Measurements from ENCODE around the gene PAPOLB. TPM values are rescaled to one million over a fixed set of nuclear protein-coding genes. Genes with fewer than 3 reads are reported as not detected.

Gene PAPOLB
- total and polyA plus RNA-seq, 5 experiments from 2014 or later: not detected

GRCh38 chr7:4837041-4837802 is 24.6 kb downstream of the PAPOLB start:
- no peak overlapping the region for H3K27ac Mint-ChIP-seq
- no peaks in the 10 kb centered on the region for H3K9me3 Mint-ChIP-seq
- H3K27me3 Mint-ChIP-seq: no peaks in the 10 kb centered on the region
- POLR2A ChIA-PET: no interaction called here
- no peaks in the 10 kb centered on the region for H3K36me3 Mint-ChIP-seq
- DNase-seq: no peak
- no peak overlapping the region for H3K4me3 Mint-ChIP-seq
- no peak for ATAC-seq
- H3K4me1 Mint-ChIP-seq: no peaks in the 10 kb centered on the region

GRCh38 chr7:4836206-4836661 is 25.6 kb downstream of the PAPOLB start:
- H3K27ac Mint-ChIP-seq: no peak overlapping the region
- H3K36me3 Mint-ChIP-seq: no peaks in the 10 kb centered on the region
- no peaks in the 10 kb centered on the region for H3K9me3 Mint-ChIP-seq
- POLR2A ChIA-PET: no interaction called here
- ATAC-seq (no peak), DNase-seq (no peak)
- H3K4me3 Mint-ChIP-seq: no peak overlapping the region
- H3K4me1 Mint-ChIP-seq: no peaks in the 10 kb centered on the region
- H3K27me3 Mint-ChIP-seq: no peaks in the 10 kb centered on the region

- no peaks in the 10 kb centered on the region for H3K9me3 Mint-ChIP-seq
- H3K27me3 Mint-ChIP-seq: no peaks in the 10 kb centered on the region
- H3K36me3 Mint-ChIP-seq: no peaks in the 10 kb centered on the region
- H3K4me3 Mint-ChIP-seq: no peak overlapping the region
- ATAC-seq (no peak), DNase-seq (no peak)
- POLR2A ChIA-PET: no interaction called here
- H3K4me1 Mint-ChIP-seq: no peaks in the 10 kb centered on the region
- H3K27ac Mint-ChIP-seq: no peak overlapping the region
Observed at GRCh38 chr7:4835398-4836205, 26.2 kb downstream of the PAPOLB start.

- POLR2A ChIA-PET: no interaction called here
- H3K27me3 Mint-ChIP-seq: no peaks in the 10 kb centered on the region
Observed at GRCh38 chr7:4834601-4835397, 27.0 kb downstream of the PAPOLB start.

GRCh38 chr7:4833691-4834600 is 27.9 kb downstream of the PAPOLB start:
- H3K27ac Mint-ChIP-seq: no peak overlapping the region
- peaks cover 4 to 7% (median 4%) of the 10 kb centered on the region in 4 donors for H3K4me1 Mint-ChIP-seq
- POLR2A ChIA-PET: no interaction called here
- no peaks in the 10 kb centered on the region for H3K36me3 Mint-ChIP-seq
- H3K9me3 Mint-ChIP-seq: no peaks in the 10 kb centered on the region
- ATAC-seq (no peak), DNase-seq (no peak)
- no peak overlapping the region for H3K4me3 Mint-ChIP-seq
- H3K27me3 Mint-ChIP-seq: no peaks in the 10 kb centered on the region

More at GRCh38 chr7:4834601-4835397, 27.0 kb downstream of the PAPOLB start:
- ATAC-seq (no peak), DNase-seq (no peak)
- no peaks in the 10 kb centered on the region for H3K36me3 Mint-ChIP-seq
- no peak overlapping the region for H3K4me3 Mint-ChIP-seq
- H3K9me3 Mint-ChIP-seq: no peaks in the 10 kb centered on the region
- peaks cover 4 to 7% (median 4%) of the 10 kb centered on the region in 4 donors for H3K4me1 Mint-ChIP-seq
- H3K27ac Mint-ChIP-seq: no peak overlapping the region

- DNase-seq: no peak
- no peak overlapping the region for H3K27ac Mint-ChIP-seq
- POLR2A ChIA-PET: interaction anchor here (0.7 kb wide), 1 partner anchor 357 kb away, joined by 6 read pairs; no protein-coding TSS in a partner anchor
- no peaks in the 10 kb centered on the region for H3K9me3 Mint-ChIP-seq
- peaks cover 4 to 7% (median 4%) of the 10 kb centered on the region in 4 donors for H3K4me1 Mint-ChIP-seq
- no peaks in the 10 kb centered on the region for H3K36me3 Mint-ChIP-seq
- H3K27me3 Mint-ChIP-seq: no peaks in the 10 kb centered on the region
- H3K4me3 Mint-ChIP-seq: no peak overlapping the region
- ATAC-seq: no peak
Observed at GRCh38 chr7:4833176-4833575, 28.7 kb downstream of the PAPOLB start.

- Mint-ChIP-seq H3K9me3 (no peaks in the 10 kb centered on the region), H3K36me3 (no peaks in the 10 kb centered on the region), H3K4me1 (peaks cover 4 to 7% (median 4%) of the 10 kb centered on the region in 4 donors), H3K4me3 (no peak overlapping the region), H3K27me3 (no peaks in the 10 kb centered on the region), H3K27ac (no peak overlapping the region)
- POLR2A ChIA-PET: interaction anchor here (0.7 kb wide), 1 partner anchor 356 kb away, joined by 6 read pairs; no protein-coding TSS in a partner anchor
- ATAC-seq: no peak
- no peak for DNase-seq
Observed at GRCh38 chr7:4832711-4833110, 29.1 kb downstream of the PAPOLB start.

- Mint-ChIP-seq H3K4me3 (no peak overlapping the region), H3K36me3 (no peaks in the 10 kb centered on the region), H3K27me3 (no peaks in the 10 kb centered on the region), H3K27ac (no peak overlapping the region), H3K9me3 (no peaks in the 10 kb centered on the region), H3K4me1 (peaks cover 4 to 7% (median 4%) of the 10 kb centered on the region in 4 donors)
- ATAC-seq (no peak), DNase-seq (no peak)
- POLR2A ChIA-PET: no interaction called here
Observed at GRCh38 chr7:4831723-4832495, 29.9 kb downstream of the PAPOLB start.

GRCh38 chr7:4830176-4830575 is 31.7 kb downstream of the PAPOLB start:
- no peaks in the 10 kb centered on the region for H3K36me3 Mint-ChIP-seq
- H3K4me1 Mint-ChIP-seq: peaks cover 4 to 7% (median 4%) of the 10 kb centered on the region in 4 donors
- POLR2A ChIA-PET: interaction anchor here (0.6 kb wide), 1 partner anchor 343 kb away, joined by 3 read pairs; no protein-coding TSS in a partner anchor
- H3K27me3 Mint-ChIP-seq: peaks cover 0 to 2% (median 0%) of the 10 kb centered on the region in 5 donors
- DNase-seq: peak; percentile 30 to 80 (median 60)
- peak; percentile 96 to 97 for ATAC-seq
- H3K4me3 Mint-ChIP-seq: no peak overlapping the region
- no peaks in the 10 kb centered on the region for H3K9me3 Mint-ChIP-seq
- H3K27ac Mint-ChIP-seq: peak overlapping the region in 1 of 10 donors; percentile 60

- H3K36me3 Mint-ChIP-seq: no peaks in the 10 kb centered on the region
- no peak overlapping the region for H3K27ac Mint-ChIP-seq
- H3K9me3 Mint-ChIP-seq: no peaks in the 10 kb centered on the region
- DNase-seq: no peak
- POLR2A ChIA-PET: no interaction called here
- peaks cover 4 to 7% (median 4%) of the 10 kb centered on the region in 4 donors for H3K4me1 Mint-ChIP-seq
- no peak overlapping the region for H3K4me3 Mint-ChIP-seq
- no peak for ATAC-seq
- peaks cover 0 to 4% (median 0%) of the 10 kb centered on the region in 5 donors for H3K27me3 Mint-ChIP-seq
Observed at GRCh38 chr7:4828720-4829383, 33.0 kb downstream of the PAPOLB start.

GRCh38 chr7:4825081-4825480 is 36.7 kb downstream of the PAPOLB start:
- POLR2A ChIA-PET: no interaction called here
- Mint-ChIP-seq H3K4me1 (peaks cover 1 to 3% (median 2%) of the 10 kb centered on the region in 4 donors), H3K4me3 (no peak overlapping the region), H3K36me3 (no peaks in the 10 kb centered on the region), H3K9me3 (no peaks in the 10 kb centered on the region), H3K27me3 (peaks cover 0 to 9% (median 8%) of the 10 kb centered on the region in 5 donors), H3K27ac (peak overlapping the region in 1 of 10 donors; percentile 59)
- ATAC-seq (no peak), DNase-seq (no peak)
